ENCODE measurements around the gene LAPTM5.

LAPTM5 gene

DNA sequence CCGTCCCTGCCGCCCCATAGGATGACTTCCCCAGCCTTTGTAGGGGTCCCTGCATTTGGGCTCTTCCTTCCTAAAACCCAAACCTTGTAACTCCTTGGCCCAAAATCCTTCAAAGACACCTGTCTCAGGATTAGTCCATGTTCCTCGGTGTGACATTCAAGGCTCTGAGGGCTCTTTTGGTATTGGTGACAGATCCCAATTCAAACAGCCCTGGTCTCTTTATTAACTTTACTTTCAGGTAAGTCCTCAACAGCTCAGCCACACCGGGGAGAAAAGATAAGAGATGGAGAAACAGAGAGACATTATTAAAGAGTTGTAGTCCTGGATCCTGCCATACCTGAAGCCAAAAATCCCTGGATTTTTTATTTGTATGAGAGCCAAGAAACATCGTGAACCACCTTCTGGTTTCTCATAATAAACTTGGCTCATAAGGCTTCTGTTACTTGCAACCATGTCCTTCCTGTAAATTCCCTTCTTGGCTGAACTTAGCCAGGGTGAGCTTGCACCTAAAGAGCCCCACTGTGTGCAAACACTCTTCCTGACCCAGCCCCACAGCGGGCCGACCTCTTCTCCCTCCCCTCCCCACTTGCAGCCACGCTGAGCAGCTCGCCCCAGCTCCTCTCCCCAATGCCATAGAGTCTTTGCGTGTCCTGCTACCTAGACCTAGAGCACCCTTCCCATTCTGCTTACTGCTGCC lies 26.3 kb downstream of the LAPTM5 start:
- no peak for DNase-seq

- peak in 18 of 51 donors; percentile 18 to 51 (median 35) for DNase-seq
These were observed 27.0 kb downstream of the LAPTM5 start for GRCh38 chr1:30730346-30731108.

GRCh38 chr1:30729901-30730300 lies 27.7 kb downstream of the LAPTM5 start:
- no peak for DNase-seq

- DNase-seq = no peak
These were observed 28.5 kb downstream of the LAPTM5 start for GRCh38 chr1:30728832-30729638.

- no peak for DNase-seq
These were observed 29.2 kb downstream of the LAPTM5 start for GRCh38 chr1:30728340-30728739.

GRCh38 chr1:30727824-30728223 lies 29.8 kb downstream of the LAPTM5 start:
- DNase-seq = no peak

DNA sequence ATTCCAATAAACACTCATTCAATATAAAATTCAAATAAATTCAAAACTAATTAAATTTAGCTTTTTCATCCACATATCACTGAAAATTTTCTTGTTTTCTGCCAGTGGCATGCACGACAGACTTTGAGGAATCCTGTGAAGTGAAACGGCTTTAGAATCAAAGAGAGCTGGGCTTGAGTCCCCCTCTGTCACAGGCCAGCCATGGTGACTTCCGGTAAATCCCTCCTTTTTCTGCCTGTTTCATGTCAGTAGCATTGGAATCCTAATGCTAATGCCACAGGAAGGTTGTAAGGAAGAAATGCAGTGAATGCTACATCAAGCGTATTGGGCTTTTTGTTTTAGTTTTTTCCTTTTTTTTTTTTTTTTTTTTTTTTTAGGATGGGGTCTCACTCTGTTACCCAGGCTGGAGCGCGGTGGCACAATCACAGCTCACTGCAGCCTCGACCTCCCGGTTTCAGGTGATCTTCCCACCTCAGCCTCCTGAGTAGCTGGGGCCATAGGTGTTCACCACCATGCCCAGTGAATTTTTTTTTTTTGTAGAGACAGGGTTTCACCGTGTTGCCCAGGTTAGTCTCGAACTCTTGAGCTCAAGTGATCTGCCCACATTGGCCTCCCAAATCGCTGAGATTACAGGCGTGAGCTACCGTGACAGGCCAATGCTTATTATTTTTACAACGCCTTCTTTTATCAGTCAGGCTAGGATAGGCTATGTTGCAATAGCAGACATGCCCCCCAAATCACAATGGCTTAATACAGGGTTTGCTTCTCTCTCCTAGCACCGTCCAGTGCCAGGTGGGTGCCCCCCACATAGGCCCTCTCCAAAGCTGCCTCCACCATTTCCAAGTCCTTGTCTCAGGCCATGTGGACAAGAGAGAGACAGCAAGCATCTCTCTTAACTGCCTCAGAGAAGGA lies 30.5 kb downstream of the LAPTM5 start:
- DNase-seq = no peak

GRCh38 chr1:30726236-30726635 lies 31.3 kb downstream of the LAPTM5 start:
- DNase-seq = no peak

GRCh38 chr1:30725450-30726095 lies 32.0 kb downstream of the LAPTM5 start:
- peak in 22 of 51 donors; percentile 16 to 68 (median 39) for DNase-seq

DNA sequence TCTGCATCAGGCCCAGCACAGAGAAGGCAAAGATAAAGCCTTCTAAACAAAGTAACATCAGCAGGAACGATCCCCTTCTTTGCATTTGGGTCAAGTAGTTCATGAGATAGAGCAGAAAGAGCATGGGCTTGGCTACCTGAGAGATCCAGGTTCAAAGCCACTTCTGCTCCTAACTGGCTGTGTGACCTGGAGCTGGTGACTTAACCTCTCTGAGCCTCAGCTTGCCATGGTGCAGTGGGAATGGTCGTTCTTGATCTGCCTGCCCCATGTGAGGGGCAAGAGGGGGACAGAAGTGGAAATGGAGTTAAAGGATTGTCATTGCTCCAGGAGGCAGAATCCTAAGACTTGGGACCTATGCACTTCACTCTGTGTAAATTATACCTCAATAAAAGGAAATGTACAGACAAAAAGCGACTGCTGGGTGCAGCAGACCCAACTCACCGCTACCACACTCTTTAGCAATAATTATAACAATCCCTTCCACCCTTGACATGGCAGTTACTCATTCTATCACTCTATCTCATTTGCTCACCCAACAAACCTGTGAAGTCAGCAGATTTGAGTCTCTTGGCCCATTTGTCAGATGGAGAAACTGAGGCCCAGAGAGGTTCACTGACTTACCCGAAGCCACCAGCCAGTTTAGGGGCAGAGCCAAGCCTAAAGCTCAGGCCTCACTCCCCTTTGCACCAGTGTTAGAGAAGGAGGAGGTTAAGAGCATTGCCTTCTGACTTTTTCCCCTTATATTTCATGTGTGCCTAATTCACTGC lies 32.7 kb downstream of the LAPTM5 start:
- no peak for DNase-seq

- DNase-seq = no peak
These were observed 33.4 kb downstream of the LAPTM5 start for GRCh38 chr1:30724175-30724574.

- DNase-seq = no peak
These were observed 34.2 kb downstream of the LAPTM5 start, which contains the start of gene MATN1 for GRCh38 chr1:30723331-30723755. Gene MATN1, minus strand, starts transcription at chr1:30723585. Its CDS starts 34 bp downstream, at chr1:30723551.

DNA sequence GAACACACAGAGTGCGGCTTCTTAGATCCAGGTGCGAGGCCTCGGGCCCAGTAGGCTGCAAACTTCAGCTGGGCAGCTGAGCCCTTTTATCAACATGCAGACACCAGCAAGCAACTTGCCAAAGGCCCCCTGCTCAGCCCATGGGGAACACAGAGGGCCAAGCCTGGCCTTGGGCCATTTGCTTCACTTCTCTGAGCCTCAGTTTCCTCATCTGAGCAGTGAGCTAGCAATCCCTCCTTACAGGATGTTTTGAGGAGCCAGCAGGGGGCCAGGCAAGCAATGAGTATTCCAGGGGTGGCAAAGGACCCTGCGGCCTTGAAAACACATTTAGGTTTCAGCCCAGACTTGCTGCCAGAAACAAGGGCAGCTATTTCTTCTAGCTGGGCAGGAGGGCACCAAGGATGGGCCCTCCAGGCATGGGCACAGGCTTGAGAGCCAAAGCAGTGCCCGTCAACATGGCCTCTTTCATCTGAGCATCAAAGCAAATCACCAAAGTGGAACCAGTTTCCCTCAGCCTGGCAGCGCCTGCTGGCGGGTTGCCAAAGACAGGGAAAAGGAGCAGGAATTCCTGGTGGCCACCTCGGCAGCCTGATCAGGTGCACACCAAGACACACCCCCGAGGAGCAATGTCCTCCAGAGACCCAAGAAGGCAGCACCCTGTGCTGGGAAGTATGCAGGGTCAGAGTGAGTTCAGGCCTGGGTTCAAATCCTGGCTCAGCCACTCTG lies 35.6 kb downstream of the LAPTM5 start:
- peak in 2 of 51 donors; percentile 11 to 22 for DNase-seq

DNA sequence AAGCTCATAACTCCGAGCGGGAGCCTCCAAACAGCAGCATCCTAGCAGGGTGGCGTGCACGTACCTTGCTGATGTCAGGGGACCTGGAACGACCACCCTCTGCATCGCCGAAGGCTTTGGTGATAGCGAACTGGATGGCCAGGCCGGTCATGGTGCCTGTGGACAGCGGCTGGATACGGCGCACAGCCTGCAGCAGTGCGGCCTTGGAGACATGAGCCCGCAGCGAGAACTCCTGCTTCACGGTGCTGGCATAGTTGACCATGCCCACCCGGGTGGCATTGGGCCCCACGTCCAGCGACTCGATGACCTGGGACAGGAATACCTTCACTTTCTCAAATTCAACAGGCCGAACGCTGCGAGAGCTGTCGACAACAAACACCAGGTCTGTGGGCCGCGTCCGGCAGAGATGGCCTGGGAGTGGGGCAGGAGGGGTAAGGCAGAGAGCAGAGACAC lies 36.2 kb downstream of the LAPTM5 start:
- DNase-seq = no peak

GRCh38 chr1:30720271-30721223 lies 37.0 kb downstream of the LAPTM5 start:
- no peak for DNase-seq

DNA sequence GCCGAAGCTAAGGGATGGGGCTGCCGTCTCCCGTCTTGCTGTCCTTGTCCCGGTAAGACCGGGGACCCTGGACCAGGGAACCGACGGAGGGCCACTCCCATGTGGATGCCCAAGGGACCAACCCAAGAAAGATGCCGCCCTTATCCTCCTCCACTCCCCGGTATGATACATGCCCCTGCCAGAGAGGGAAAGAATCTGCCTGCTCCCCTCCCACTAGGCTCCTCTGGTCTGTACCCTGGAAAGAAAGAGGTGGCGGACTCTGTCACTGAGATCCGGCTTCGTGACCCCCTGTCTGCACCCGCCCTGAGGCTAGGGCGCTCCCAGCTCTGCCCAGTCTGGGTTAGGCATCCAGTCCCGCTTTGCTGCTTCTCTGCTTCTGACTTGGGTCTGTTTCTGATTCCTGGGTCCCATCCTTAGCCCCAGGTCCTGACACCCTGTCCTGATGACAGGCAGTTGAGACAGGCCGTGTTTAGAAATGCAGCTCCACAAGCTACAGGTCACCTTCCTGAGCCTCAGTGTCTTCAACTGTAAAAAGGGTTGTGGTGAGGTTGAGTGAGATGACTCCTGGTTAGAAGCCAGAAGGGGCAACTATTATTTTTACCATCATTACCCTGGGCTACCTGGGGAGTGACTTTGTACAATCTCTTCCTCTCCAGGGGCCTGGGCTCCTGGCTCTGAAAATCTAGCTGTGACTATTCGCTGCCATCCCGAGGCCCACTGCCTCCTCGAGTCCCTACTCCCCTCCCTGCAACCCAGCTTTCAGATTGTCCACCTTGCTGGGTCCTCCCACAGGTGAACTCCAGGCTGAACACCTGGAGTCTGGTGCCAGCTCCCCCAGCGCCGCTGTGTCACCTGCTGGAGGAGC lies 37.9 kb downstream of the LAPTM5 start:
- DNase-seq = peak in 16 of 51 donors; percentile 60 to 90 (median 78)

Measured in hypothalamus (tissue), 51 donors.